ENCODE measurements around the gene MUS81.

The MUS81 gene

GRCh38 chr11:65814131-65814985 lies 45.9 kb upstream of the MUS81 start:
- Histone ChIP-seq H3K4me2 (ENCODE audit: low read depth, low read length) (no peak overlapping the region), H3K9me2 (replicated peaks; ENCODE audit: insufficient read depth, low read length) (no peaks in the 10 kb centered on the region), H3K79me2 (ENCODE audit: low read length) (no peaks in the 10 kb centered on the region), H2AFZ (ENCODE audit: low read length) (no peak overlapping the region), H3K4me3 (ENCODE audit: low read length) (no peak overlapping the region), H3K4me1 (ENCODE audit: low read length) (0 out of 2 replicates have a peak, but pooled peaks cover 8% of the 10 kb centered on the region), H3K36me3 (replicated peaks; ENCODE audit: insufficient read depth, low read length) (no peaks in the 10 kb centered on the region), H3K27me3 (replicated peaks; ENCODE audit: insufficient read depth, low read length) (peaks cover 7% of the 10 kb centered on the region; the same call in 1 of the 2 replicates), H3K9me3 (replicated peaks; ENCODE audit: insufficient read depth, low read length) (no peaks in the 10 kb centered on the region), H3K27ac (ENCODE audit: low read length) (no peak overlapping the region), H3F3A (ENCODE audit: insufficient read depth, low read length) (peaks cover 4% of the 10 kb centered on the region), H3K9ac (ENCODE audit: low read length) (no peak overlapping the region), H4K20me1 (ENCODE audit: insufficient read depth, low read length) (no peaks in the 10 kb centered on the region)
- DNase-seq, result no peak
- TF ChIP-seq, protein P1, sequence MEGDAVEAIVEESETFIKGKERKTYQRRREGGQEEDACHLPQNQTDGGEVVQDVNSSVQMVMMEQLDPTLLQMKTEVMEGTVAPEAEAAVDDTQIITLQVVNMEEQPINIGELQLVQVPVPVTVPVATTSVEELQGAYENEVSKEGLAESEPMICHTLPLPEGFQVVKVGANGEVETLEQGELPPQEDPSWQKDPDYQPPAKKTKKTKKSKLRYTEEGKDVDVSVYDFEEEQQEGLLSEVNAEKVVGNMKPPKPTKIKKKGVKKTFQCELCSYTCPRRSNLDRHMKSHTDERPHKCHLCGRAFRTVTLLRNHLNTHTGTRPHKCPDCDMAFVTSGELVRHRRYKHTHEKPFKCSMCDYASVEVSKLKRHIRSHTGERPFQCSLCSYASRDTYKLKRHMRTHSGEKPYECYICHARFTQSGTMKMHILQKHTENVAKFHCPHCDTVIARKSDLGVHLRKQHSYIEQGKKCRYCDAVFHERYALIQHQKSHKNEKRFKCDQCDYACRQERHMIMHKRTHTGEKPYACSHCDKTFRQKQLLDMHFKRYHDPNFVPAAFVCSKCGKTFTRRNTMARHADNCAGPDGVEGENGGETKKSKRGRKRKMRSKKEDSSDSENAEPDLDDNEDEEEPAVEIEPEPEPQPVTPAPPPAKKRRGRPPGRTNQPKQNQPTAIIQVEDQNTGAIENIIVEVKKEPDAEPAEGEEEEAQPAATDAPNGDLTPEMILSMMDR (IDR thresholded peaks at IDR 0.05; ENCODE audit: low read length), result no peak
- TF ChIP-seq EZH2 (optimal IDR thresholded peaks at IDR 0.05; ENCODE audit: low read depth, low read length) (no peak), EZH2phosphoT487 (IDR thresholded peaks at IDR 0.05; ENCODE audit: low read length) (no peak)

- Histone ChIP-seq H3K79me2 (ENCODE audit: low read length) (no peaks in the 10 kb centered on the region), H3K4me3 (ENCODE audit: low read length) (no peak overlapping the region), H3K27me3 (replicated peaks; ENCODE audit: insufficient read depth, low read length) (no peaks in the 10 kb centered on the region), H3K4me2 (ENCODE audit: low read depth, low read length) (no peak overlapping the region), H3K27ac (ENCODE audit: low read length) (no peak overlapping the region), H2AFZ (ENCODE audit: low read length) (no peak overlapping the region), H3K9me2 (replicated peaks; ENCODE audit: insufficient read depth, low read length) (no peaks in the 10 kb centered on the region), H4K20me1 (ENCODE audit: insufficient read depth, low read length) (no peaks in the 10 kb centered on the region), H3K9ac (ENCODE audit: low read length) (no peak overlapping the region), H3K9me3 (replicated peaks; ENCODE audit: insufficient read depth, low read length) (no peaks in the 10 kb centered on the region), H3K36me3 (replicated peaks; ENCODE audit: insufficient read depth, low read length) (no peaks in the 10 kb centered on the region), H3F3A (ENCODE audit: insufficient read depth, low read length) (peaks cover 4% of the 10 kb centered on the region), H3K4me1 (ENCODE audit: low read length) (0 out of 2 replicates have a peak, but pooled peaks cover 8% of the 10 kb centered on the region)
- TF ChIP-seq, protein P1 (IDR thresholded peaks at IDR 0.05; ENCODE audit: low read length), result no peak
- TF ChIP-seq EZH2 (optimal IDR thresholded peaks at IDR 0.05; ENCODE audit: low read depth, low read length) (no peak), EZH2phosphoT487 (IDR thresholded peaks at IDR 0.05; ENCODE audit: low read length) (no peak)
- no peak for DNase-seq
Observed at GRCh38 chr11:65814986-65815565, 45.2 kb upstream of the MUS81 start.

DNA sequence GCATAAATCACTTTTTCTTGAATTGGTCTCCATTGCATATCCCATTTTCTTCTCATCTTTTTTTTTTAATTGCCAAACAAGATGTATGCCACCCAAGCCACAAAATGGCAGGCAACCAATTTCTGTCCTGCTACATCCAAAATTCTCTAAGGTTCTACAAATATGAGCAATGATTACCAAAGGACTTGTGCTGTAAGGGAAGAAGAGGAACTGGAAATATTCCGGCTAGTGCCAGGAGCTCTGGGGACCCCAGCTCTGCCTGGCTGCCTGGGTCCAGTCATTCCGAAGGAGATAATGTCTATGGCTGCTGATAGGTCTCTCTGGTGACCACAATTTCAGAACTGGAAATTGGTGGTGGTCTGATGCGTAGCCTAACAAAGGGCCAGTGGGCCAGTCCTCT lies 43.5 kb upstream of the MUS81 start:
- Histone ChIP-seq H3K9ac (ENCODE audit: low read length) (no peak overlapping the region), H3K4me1 (ENCODE audit: low read length) (0 out of 2 replicates have a peak, but pooled peaks cover 8% of the 10 kb centered on the region), H3K27me3 (replicated peaks; ENCODE audit: insufficient read depth, low read length) (no peaks in the 10 kb centered on the region), H3K36me3 (replicated peaks; ENCODE audit: insufficient read depth, low read length) (no peaks in the 10 kb centered on the region), H3F3A (ENCODE audit: insufficient read depth, low read length) (peaks cover 4% of the 10 kb centered on the region), H2AFZ (ENCODE audit: low read length) (no peak overlapping the region), H3K4me2 (ENCODE audit: low read depth, low read length) (no peak overlapping the region), H3K9me2 (replicated peaks; ENCODE audit: insufficient read depth, low read length) (no peaks in the 10 kb centered on the region), H3K9me3 (replicated peaks; ENCODE audit: insufficient read depth, low read length) (no peaks in the 10 kb centered on the region), H4K20me1 (ENCODE audit: insufficient read depth, low read length) (no peaks in the 10 kb centered on the region), H3K79me2 (ENCODE audit: low read length) (no peaks in the 10 kb centered on the region), H3K27ac (ENCODE audit: low read length) (no peak overlapping the region), H3K4me3 (ENCODE audit: low read length) (no peak overlapping the region)
- TF ChIP-seq, protein P1 (IDR thresholded peaks at IDR 0.05; ENCODE audit: low read length), result no peak
- no peak for DNase-seq
